ENCODE results near the gene KBTBD4. TPM values are rescaled to one million over a fixed set of nuclear protein-coding genes. Genes with fewer than 3 reads are reported as not detected.

The KBTBD4 gene
- total and polyA plus RNA-seq, 2 of the 13 experiments (the other 11 are each of a cell fraction or from before 2014, with no cell fraction given), result 8.5 to 12.8 TPM

DNA sequence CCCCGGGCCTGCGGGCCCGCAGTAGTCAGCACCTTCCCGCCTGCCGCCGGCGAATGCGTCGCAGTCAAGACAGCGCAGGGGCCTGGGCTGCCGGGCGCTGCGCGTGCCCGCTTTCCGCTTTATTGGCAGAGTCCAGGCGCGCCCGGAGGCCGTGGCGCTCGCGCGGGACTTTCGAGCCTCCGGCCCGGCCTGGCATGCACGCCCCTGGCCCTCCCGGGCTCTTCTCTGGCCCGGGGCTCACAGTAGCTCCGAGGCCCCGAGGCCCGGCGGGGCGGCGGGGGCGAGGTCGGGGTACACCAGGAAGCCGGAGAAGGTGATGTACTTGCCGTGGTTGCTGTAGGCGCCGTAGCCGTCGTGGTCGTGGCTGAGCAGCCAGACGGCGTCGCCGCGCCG lies 10.8 kb upstream of the KBTBD4 start:
- WGBS (ENCODE audit: low lambda C conversion rate), result 97% methylated on average over 35 of the region's 51 CpGs
- no peak for DNase-seq (ENCODE audit: low spot score)
- BruUV-seq (replicated peaks), result no TSS peak
- no peak for ATAC-seq
- ChIA-PET POLR2A (no interaction called here), CTCF (ENCODE audit: low intra/inter-chr PET ratio, low total read pairs) (no interaction called here)
- in situ Hi-C loops (cut with HindIII; ENCODE audit: extremely low pct_ligation_motif_present, low pct_unique_long_range_greater_than_20kb) (no loop called here), intact Hi-C loops (cut with micrococcal nuclease; ENCODE audit: unreplicated experiment) (loop anchor here (5.0 kb wide), 1 partner anchor 522 kb away; no protein-coding TSS in a partner anchor)
- H3K27me3 ChIP-seq (ENCODE audit: control insufficient read depth in 1 of 2, insufficient read depth in 2 of 2, low read length in 2 of 2), result peaks cover 2 to 18% of the 10 kb centered on the region in 2 experiments
- H3K79me2 ChIP-seq (ENCODE audit: insufficient read depth, low read length), result no peaks in the 10 kb centered on the region
- H3K4me2 ChIP-seq (ENCODE audit: low read depth, low read length), result no peak overlapping the region
- no peak overlapping the region for H2AFZ ChIP-seq (ENCODE audit: low read length)
- no peak for FAIRE-seq
- peaks cover 65% of the 10 kb centered on the region for H3K4me1 ChIP-seq (ENCODE audit: insufficient read depth, low read length)
- no peak overlapping the region for H3K4me3 ChIP-seq (replicated peaks in 1 of 3; ENCODE audit: insufficient read depth in 1 of 3, low read depth in 2 of 3, low read length in 3 of 3)
- no peak overlapping the region for H3K9ac ChIP-seq (ENCODE audit: insufficient read depth, low read depth, low read length)
- H3K36me3 ChIP-seq (replicated peaks in 1 of 2; ENCODE audit: control insufficient read depth in 1 of 2, insufficient read depth in 2 of 2, low read length in 2 of 2), result no peaks in the 10 kb centered on the region
- no peaks in the 10 kb centered on the region for H4K20me1 ChIP-seq (ENCODE audit: insufficient read depth, low read length)
- no peak for TF ChIP-seq ELF1 (CRISPR knock-in tag; IDR thresholded peaks at IDR 0.05)
- TF ChIP-seq GTF3A (CRISPR knock-in tag; conservative IDR thresholded peaks at IDR 0.05), result no peak
- TF ChIP-seq, protein P1, sequence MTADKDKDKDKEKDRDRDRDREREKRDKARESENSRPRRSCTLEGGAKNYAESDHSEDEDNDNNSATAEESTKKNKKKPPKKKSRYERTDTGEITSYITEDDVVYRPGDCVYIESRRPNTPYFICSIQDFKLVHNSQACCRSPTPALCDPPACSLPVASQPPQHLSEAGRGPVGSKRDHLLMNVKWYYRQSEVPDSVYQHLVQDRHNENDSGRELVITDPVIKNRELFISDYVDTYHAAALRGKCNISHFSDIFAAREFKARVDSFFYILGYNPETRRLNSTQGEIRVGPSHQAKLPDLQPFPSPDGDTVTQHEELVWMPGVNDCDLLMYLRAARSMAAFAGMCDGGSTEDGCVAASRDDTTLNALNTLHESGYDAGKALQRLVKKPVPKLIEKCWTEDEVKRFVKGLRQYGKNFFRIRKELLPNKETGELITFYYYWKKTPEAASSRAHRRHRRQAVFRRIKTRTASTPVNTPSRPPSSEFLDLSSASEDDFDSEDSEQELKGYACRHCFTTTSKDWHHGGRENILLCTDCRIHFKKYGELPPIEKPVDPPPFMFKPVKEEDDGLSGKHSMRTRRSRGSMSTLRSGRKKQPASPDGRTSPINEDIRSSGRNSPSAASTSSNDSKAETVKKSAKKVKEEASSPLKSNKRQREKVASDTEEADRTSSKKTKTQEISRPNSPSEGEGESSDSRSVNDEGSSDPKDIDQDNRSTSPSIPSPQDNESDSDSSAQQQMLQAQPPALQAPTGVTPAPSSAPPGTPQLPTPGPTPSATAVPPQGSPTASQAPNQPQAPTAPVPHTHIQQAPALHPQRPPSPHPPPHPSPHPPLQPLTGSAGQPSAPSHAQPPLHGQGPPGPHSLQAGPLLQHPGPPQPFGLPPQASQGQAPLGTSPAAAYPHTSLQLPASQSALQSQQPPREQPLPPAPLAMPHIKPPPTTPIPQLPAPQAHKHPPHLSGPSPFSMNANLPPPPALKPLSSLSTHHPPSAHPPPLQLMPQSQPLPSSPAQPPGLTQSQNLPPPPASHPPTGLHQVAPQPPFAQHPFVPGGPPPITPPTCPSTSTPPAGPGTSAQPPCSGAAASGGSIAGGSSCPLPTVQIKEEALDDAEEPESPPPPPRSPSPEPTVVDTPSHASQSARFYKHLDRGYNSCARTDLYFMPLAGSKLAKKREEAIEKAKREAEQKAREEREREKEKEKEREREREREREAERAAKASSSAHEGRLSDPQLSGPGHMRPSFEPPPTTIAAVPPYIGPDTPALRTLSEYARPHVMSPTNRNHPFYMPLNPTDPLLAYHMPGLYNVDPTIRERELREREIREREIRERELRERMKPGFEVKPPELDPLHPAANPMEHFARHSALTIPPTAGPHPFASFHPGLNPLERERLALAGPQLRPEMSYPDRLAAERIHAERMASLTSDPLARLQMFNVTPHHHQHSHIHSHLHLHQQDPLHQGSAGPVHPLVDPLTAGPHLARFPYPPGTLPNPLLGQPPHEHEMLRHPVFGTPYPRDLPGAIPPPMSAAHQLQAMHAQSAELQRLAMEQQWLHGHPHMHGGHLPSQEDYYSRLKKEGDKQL (CRISPR knock-in tag; IDR thresholded peaks at IDR 0.05; ENCODE audit: low read depth), result no peak
- no peak for TF ChIP-seq CBFB (CRISPR knock-in tag; IDR thresholded peaks at IDR 0.05)
- TF ChIP-seq ZNF550 (CRISPR knock-in tag; IDR thresholded peaks at IDR 0.05; ENCODE audit: borderline replicate concordance), result no peak
- no peak for TF ChIP-seq SUZ12 (IDR thresholded peaks at IDR 0.05; ENCODE audit: low read depth, low read length)
- TF ChIP-seq ZNF639 (CRISPR knock-in tag; conservative IDR thresholded peaks at IDR 0.05), result no peak
- no peak for TF ChIP-seq ZNF142 (CRISPR knock-in tag; IDR thresholded peaks at IDR 0.05)
- TF ChIP-seq, protein P2, sequence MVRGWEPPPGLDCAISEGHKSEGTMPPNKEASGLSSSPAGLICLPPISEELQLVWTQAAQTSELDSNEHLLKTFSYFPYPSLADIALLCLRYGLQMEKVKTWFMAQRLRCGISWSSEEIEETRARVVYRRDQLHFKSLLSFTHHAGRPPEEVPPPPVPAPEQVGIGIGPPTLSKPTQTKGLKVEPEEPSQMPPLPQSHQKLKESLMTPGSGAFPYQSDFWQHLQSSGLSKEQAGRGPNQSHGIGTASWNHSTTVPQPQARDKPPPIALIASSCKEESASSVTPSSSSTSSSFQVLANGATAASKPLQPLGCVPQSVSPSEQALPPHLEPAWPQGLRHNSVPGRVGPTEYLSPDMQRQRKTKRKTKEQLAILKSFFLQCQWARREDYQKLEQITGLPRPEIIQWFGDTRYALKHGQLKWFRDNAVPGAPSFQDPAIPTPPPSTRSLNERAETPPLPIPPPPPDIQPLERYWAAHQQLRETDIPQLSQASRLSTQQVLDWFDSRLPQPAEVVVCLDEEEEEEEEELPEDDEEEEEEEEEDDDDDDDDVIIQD (CRISPR knock-in tag; IDR thresholded peaks at IDR 0.05; ENCODE audit: low read depth), result no peak
- no peak for TF ChIP-seq ZNF570 (CRISPR knock-in tag; IDR thresholded peaks at IDR 0.05; ENCODE audit: borderline replicate concordance)
- H3K27ac ChIP-seq (ENCODE audit: extremely low read length, insufficient read depth, low read length), result no peak overlapping the region
- H3K9me3 ChIP-seq (ENCODE audit: low read length), result no peaks in the 10 kb centered on the region
